Measurements from ENCODE around the gene ABLIM1. TPM values are rescaled to one million over a fixed set of nuclear protein-coding genes. Genes with fewer than 3 reads are reported as not detected.
A peak's percentile ranks its signal among the peaks of the same experiment; 100 is the strongest.

The ABLIM1 gene
- total RNA-seq, 1 experiment from 2014 or later = 274 TPM

DNA sequence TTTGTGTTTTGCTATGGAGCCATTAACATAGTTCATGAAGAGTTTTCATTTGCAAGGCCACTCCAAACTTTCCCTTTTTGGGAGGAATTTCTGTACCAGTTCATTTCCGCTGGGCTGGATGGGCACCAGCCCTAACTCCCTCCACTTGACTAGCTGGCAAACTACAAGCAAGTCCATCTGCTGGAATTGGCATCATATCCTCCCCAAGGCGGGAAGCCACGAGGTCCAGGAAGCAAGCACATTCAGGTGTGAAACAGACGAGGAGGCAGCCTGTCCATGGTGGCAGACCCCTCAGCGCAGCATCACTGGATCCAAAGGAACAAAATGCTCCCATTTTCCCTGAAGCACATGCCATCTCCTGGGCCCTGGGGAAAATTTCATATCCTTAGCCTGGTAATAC lies 125.8 kb downstream of the ABLIM1 start:
- CTCF ChIA-PET = no interaction called here

DNA sequence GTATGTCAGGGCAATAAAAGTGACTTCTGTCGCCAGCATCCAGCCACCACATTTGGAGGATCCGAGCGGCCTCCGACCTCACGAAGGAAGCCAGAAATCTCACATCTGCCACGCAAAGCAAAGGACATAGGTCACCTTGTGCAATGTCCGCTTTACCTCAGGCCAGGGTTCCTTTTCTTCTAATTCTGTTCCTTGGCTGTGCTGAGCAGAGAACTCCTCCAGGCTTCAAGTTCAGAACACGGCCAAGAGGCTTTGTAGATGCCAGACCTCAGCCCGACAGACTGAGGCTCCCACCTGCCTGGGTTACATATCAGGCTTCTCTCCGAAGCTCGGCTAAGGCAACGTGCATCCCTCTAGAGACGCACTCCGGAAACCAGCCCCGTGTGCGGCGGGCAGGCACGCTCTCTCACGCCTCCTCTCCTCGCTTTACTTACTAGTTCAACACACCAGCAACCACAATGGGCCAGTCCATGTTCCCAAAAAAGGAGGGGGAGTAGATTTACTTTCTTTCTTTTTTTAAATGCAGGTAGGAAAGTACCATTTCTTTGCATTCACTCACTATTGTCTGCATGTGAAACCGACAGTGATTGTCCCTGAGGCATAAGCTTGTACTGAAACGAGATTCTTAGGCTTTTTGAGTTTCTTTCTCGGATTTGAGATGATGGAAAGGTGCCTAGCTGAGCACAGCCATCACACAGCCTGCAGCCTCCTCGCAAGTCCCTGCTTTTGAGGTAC lies 131.4 kb downstream of the ABLIM1 start:
- ATAC-seq (peak; percentile 95), DNase-seq (ENCODE audit: low read depth, low spot score) (no peak)
- intact Hi-C loops (cut with micrococcal nuclease; ENCODE audit: unreplicated experiment) (no loop called here), in situ Hi-C loops (cut with HindIII; ENCODE audit: low pct_unique_long_range_greater_than_20kb, low sequenced_read_pairs) (no loop called here)
- peak overlapping the region; percentile 79 for H3K27ac ChIP-seq (ENCODE audit: low read length)
- peaks cover 51% of the 10 kb centered on the region for H3K4me1 ChIP-seq (ENCODE audit: control insufficient read depth, insufficient read depth, low read length)
- no peaks in the 10 kb centered on the region for H3K9me3 ChIP-seq (ENCODE audit: control insufficient read depth, insufficient read depth, low read depth, low read length)
- ChIA-PET POLR2A (interaction anchor here (0.5 to 0.7 kb wide), 3 partner anchors 8 to 101 kb away, joined by 4 to 12 read pairs (median 9); no protein-coding TSS in a partner anchor), CTCF (no interaction called here)
- no peaks in the 10 kb centered on the region for H3K27me3 ChIP-seq (ENCODE audit: control insufficient read depth, insufficient read depth, low read length)
- peak overlapping the region; percentile 33 to 46 for H3K4me3 ChIP-seq (ENCODE audit: low read depth in 2 of 2, low read length in 2 of 2)
- H3K36me3 ChIP-seq (ENCODE audit: control insufficient read depth, insufficient read depth, low read length) = peaks cover 4% of the 10 kb centered on the region; the same call in 1 of the 2 replicates
- no TSS peak for BruUV-seq (replicated peaks)
- TF ChIP-seq SIN3A (IDR thresholded peaks at IDR 0.05; ENCODE audit: borderline replicate concordance, insufficient read depth, low read depth, low read length) = no peak
- TF ChIP-seq POLR2AphosphoS5 (IDR thresholded peaks at IDR 0.05; ENCODE audit: low read depth, low read length) = peak; percentile 43; the same call in 1 of the 2 replicates

More for the DNA sequence above, 125.8 kb downstream of the ABLIM1 start:
- peaks cover 7% of the 10 kb centered on the region for H3K4me1 ChIP-seq (ENCODE audit: control insufficient read depth, insufficient read depth, low read length)
- no peak for ATAC-seq
- POLR2A ChIA-PET = interaction anchor here (0.6 kb wide), 1 partner anchor 94 kb away, joined by 3 read pairs; no protein-coding TSS in a partner anchor
- TF ChIP-seq REST (IDR thresholded peaks at IDR 0.05; ENCODE audit: insufficient read depth in 1 of 2, low read depth in 2 of 2, low read length in 1 of 2) (no peak), TCF7L2 (IDR thresholded peaks at IDR 0.05; ENCODE audit: low read depth, low read length) (no peak), POLR2AphosphoS5 (IDR thresholded peaks at IDR 0.05; ENCODE audit: low read depth, low read length) (no peak), SIN3A (IDR thresholded peaks at IDR 0.05; ENCODE audit: borderline replicate concordance, insufficient read depth, low read depth, low read length) (no peak)
- TF ChIP-seq, protein P1, sequence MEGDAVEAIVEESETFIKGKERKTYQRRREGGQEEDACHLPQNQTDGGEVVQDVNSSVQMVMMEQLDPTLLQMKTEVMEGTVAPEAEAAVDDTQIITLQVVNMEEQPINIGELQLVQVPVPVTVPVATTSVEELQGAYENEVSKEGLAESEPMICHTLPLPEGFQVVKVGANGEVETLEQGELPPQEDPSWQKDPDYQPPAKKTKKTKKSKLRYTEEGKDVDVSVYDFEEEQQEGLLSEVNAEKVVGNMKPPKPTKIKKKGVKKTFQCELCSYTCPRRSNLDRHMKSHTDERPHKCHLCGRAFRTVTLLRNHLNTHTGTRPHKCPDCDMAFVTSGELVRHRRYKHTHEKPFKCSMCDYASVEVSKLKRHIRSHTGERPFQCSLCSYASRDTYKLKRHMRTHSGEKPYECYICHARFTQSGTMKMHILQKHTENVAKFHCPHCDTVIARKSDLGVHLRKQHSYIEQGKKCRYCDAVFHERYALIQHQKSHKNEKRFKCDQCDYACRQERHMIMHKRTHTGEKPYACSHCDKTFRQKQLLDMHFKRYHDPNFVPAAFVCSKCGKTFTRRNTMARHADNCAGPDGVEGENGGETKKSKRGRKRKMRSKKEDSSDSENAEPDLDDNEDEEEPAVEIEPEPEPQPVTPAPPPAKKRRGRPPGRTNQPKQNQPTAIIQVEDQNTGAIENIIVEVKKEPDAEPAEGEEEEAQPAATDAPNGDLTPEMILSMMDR (IDR thresholded peaks at IDR 0.05) = no peak
- intact Hi-C loops (cut with micrococcal nuclease; ENCODE audit: unreplicated experiment) (no loop called here), in situ Hi-C loops (cut with HindIII; ENCODE audit: low pct_unique_long_range_greater_than_20kb, low sequenced_read_pairs) (no loop called here)
- no peaks in the 10 kb centered on the region for H3K27me3 ChIP-seq (ENCODE audit: control insufficient read depth, insufficient read depth, low read length)
- no TSS peak for BruUV-seq (replicated peaks)
- H3K4me3 ChIP-seq (ENCODE audit: low read depth in 2 of 2, low read length in 2 of 2) = no peak overlapping the region
- H3K9me3 ChIP-seq (ENCODE audit: control insufficient read depth, insufficient read depth, low read depth, low read length) = no peaks in the 10 kb centered on the region
- no peak for DNase-seq (ENCODE audit: low read depth, low spot score)
- H3K36me3 ChIP-seq (ENCODE audit: control insufficient read depth, insufficient read depth, low read length) = peaks cover 8% of the 10 kb centered on the region; the same call in 1 of the 2 replicates
- no peak overlapping the region for H3K27ac ChIP-seq (ENCODE audit: low read length)

DNA sequence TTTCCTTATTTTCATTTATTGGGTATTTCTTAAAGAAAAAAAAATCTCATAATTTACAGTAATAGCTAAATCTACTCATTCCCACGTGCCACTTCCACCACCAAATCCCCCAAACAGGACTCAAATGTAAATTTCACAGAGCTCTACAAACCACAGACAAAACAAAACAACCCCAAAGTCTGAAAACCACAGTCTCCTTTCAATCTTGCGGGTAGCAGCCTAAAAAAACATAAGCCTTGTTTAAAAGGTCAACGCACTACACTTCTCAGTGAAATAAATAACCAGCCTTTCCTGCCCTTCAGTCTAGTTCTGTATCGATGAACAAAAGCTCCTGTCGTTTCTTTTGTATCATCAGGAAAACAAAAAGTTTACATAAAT lies 132.0 kb downstream of the ABLIM1 start:
- H3K27me3 ChIP-seq (ENCODE audit: control insufficient read depth, insufficient read depth, low read length) = no peaks in the 10 kb centered on the region
- H3K9me3 ChIP-seq (ENCODE audit: control insufficient read depth, insufficient read depth, low read depth, low read length) = no peaks in the 10 kb centered on the region
- peaks cover 57% of the 10 kb centered on the region for H3K4me1 ChIP-seq (ENCODE audit: control insufficient read depth, insufficient read depth, low read length)
- in situ Hi-C loops (cut with HindIII; ENCODE audit: low pct_unique_long_range_greater_than_20kb, low sequenced_read_pairs) = no loop called here
- ChIA-PET POLR2A (no interaction called here), CTCF (no interaction called here)
- no TSS peak for BruUV-seq (replicated peaks)
- intact Hi-C loops (cut with micrococcal nuclease; ENCODE audit: unreplicated experiment) = no loop called here
- ATAC-seq = no peak; the same call in 1 of the 2 replicates
- DNase-seq (ENCODE audit: low read depth, low spot score) = no peak
- peaks cover 4% of the 10 kb centered on the region; the same call in 1 of the 2 replicates for H3K36me3 ChIP-seq (ENCODE audit: control insufficient read depth, insufficient read depth, low read length)
- TF ChIP-seq SIN3A (IDR thresholded peaks at IDR 0.05; ENCODE audit: borderline replicate concordance, insufficient read depth, low read depth, low read length) = no peak
- no peak for TF ChIP-seq POLR2AphosphoS5 (IDR thresholded peaks at IDR 0.05; ENCODE audit: low read depth, low read length)
- TF ChIP-seq TCF7L2 (IDR thresholded peaks at IDR 0.05; ENCODE audit: low read depth, low read length) = no peak
- TF ChIP-seq, protein P1 (IDR thresholded peaks at IDR 0.05) = no peak
- no peak for TF ChIP-seq REST (IDR thresholded peaks at IDR 0.05; ENCODE audit: insufficient read depth in 1 of 2, low read depth in 2 of 2, low read length in 1 of 2)
- H3K4me3 ChIP-seq (ENCODE audit: low read depth in 2 of 2, low read length in 2 of 2) = peak overlapping the region; percentile 33 to 46
- peak overlapping the region; percentile 79 for H3K27ac ChIP-seq (ENCODE audit: low read length)

All from Panc1 (cell line).